Calu3 (cell line): ENCODE results near the gene GRAMD1A. TPM values are rescaled to one million over a fixed set of nuclear protein-coding genes. Genes with fewer than 3 reads are reported as not detected.

ENCODE experiments used
- BruUV-seq: library from RNA; stranded (reverse); fragments of 400-500 nt; replicated peaks from 2 replicates; lab custom pipeline; 2021; lab: Mats Ljungman, UMichigan
- CTCF ChIA-PET: fragments of 300-600 bp; sonication (Branson Sonifier 250); formaldehyde crosslinking; loops from one replicate; lab custom pipeline; 2022; ENCODE audit warnings: antibody characterized with exemption; lab: Charles Lee
- DNase-seq: peaks from one replicate; pipeline ENCODE4 v3.0.0; 2022
- H3K27ac Mint-ChIP-seq: one replicate; pipeline ENCODE4 v1.8.0; 2022; ENCODE audit warnings: mixed read lengths; ENCODE audit not compliant: unreplicated experiment
- H3K27me3 Mint-ChIP-seq: one replicate; pipeline ENCODE4 v1.8.0; 2022; ENCODE audit warnings: mixed read lengths; ENCODE audit not compliant: unreplicated experiment
- H3K36me3 Mint-ChIP-seq: one replicate; pipeline ENCODE4 v1.8.0; 2022; ENCODE audit warnings: mild to moderate bottlenecking, moderate library complexity, mixed read lengths; ENCODE audit not compliant: insufficient read depth, unreplicated experiment
- H3K4me1 Mint-ChIP-seq: one replicate; pipeline ENCODE4 v1.8.0; 2022; ENCODE audit warnings: mild to moderate bottlenecking, low read depth, mixed read lengths; ENCODE audit not compliant: unreplicated experiment
- H3K4me3 Mint-ChIP-seq: one replicate; pipeline ENCODE4 v1.8.0; 2022; ENCODE audit warnings: mild to moderate bottlenecking, low read depth, moderate library complexity, mixed read lengths; ENCODE audit not compliant: unreplicated experiment
- H3K9me3 Mint-ChIP-seq: one replicate; pipeline ENCODE4 v1.8.0; 2022; ENCODE audit warnings: low read depth, mixed read lengths; ENCODE audit not compliant: unreplicated experiment
- CTCF ChIP-seq: fragments of 200-600 bp; IDR thresholded peaks from one replicate; pipeline ENCODE4 v1.8.0; 2022; ENCODE audit warnings: antibody characterized with exemption; ENCODE audit not compliant: unreplicated experiment
- intact Hi-C: fragments of 100-400 bp; cut with micrococcal nuclease; formaldehyde crosslinking; loops from one replicate; pipeline ENCODE4 v1.10.0; 2022; ENCODE audit not compliant: unreplicated experiment
- total RNA-seq: library from RNA; stranded (reverse); gene quantifications from 2 replicates; pipeline ENCODE4 v1.2.3, GENCODE V29; 2022

The GRAMD1A gene
- total RNA-seq, 1 experiment from 2014 or later = 126 TPM

GRCh38 chr19:35017507-35017906, 17.4 kb downstream of the GRAMD1A start:
- H3K9me3 Mint-ChIP-seq = no peaks in the 10 kb centered on the region
- peaks cover 13% of the 10 kb centered on the region for H3K4me1 Mint-ChIP-seq
- intact Hi-C loops = no loop called here
- CTCF ChIA-PET = no interaction called here
- TF ChIP-seq CTCF = no peak
- peaks cover 80% of the 10 kb centered on the region for H3K36me3 Mint-ChIP-seq
- no peak overlapping the region for H3K4me3 Mint-ChIP-seq
- no peaks in the 10 kb centered on the region for H3K27me3 Mint-ChIP-seq
- DNase-seq = no peak
- no TSS peak for BruUV-seq
- H3K27ac Mint-ChIP-seq = no peak overlapping the region

- CTCF ChIA-PET = no interaction called here
- no peak for TF ChIP-seq CTCF
Observed at GRCh38 chr19:35018379-35018778, 18.3 kb downstream of the GRAMD1A start.

GRCh38 chr19:35019144-35019543, 19.0 kb downstream of the GRAMD1A start:
- no peak overlapping the region for H3K4me3 Mint-ChIP-seq
- no peak for TF ChIP-seq CTCF
- no peaks in the 10 kb centered on the region for H3K9me3 Mint-ChIP-seq
- CTCF ChIA-PET = interaction anchor here (0.6 kb wide), 1 partner anchor 465 kb away, joined by 3 read pairs; no protein-coding TSS in a partner anchor
- no peak for DNase-seq
- no peak overlapping the region for H3K27ac Mint-ChIP-seq
- peaks cover 76% of the 10 kb centered on the region for H3K36me3 Mint-ChIP-seq
- intact Hi-C loops = no loop called here
- BruUV-seq = no TSS peak
- H3K27me3 Mint-ChIP-seq = no peaks in the 10 kb centered on the region
- H3K4me1 Mint-ChIP-seq = no peaks in the 10 kb centered on the region

More at GRCh38 chr19:35018379-35018778, 18.3 kb downstream of the GRAMD1A start:
- Mint-ChIP-seq H3K9me3 (no peaks in the 10 kb centered on the region), H3K27me3 (no peaks in the 10 kb centered on the region), H3K36me3 (peaks cover 76% of the 10 kb centered on the region), H3K4me3 (no peak overlapping the region), H3K4me1 (peaks cover 4% of the 10 kb centered on the region), H3K27ac (no peak overlapping the region)
- intact Hi-C loops = no loop called here
- BruUV-seq = no TSS peak
- no peak for DNase-seq

- TF ChIP-seq CTCF = no peak
- Mint-ChIP-seq H3K27me3 (no peaks in the 10 kb centered on the region), H3K9me3 (no peaks in the 10 kb centered on the region), H3K4me1 (no peaks in the 10 kb centered on the region), H3K27ac (no peak overlapping the region), H3K36me3 (peaks cover 76% of the 10 kb centered on the region), H3K4me3 (no peak overlapping the region)
- BruUV-seq = no TSS peak
- intact Hi-C loops = no loop called here
- no peak for DNase-seq
- CTCF ChIA-PET = interaction anchor here (1.1 kb wide), 1 partner anchor 120 kb away, joined by 3 read pairs; no protein-coding TSS in a partner anchor
Observed at GRCh38 chr19:35021016-35021415, 20.9 kb downstream of the GRAMD1A start.
